ENCODE data around the gene ZNF579.
"Not testable (repeated sequence)": the region's sequence is repeated elsewhere in the genome, so short reads cannot be mapped to it uniquely, and the experiment has no call there.

Gene ZNF579

DNA sequence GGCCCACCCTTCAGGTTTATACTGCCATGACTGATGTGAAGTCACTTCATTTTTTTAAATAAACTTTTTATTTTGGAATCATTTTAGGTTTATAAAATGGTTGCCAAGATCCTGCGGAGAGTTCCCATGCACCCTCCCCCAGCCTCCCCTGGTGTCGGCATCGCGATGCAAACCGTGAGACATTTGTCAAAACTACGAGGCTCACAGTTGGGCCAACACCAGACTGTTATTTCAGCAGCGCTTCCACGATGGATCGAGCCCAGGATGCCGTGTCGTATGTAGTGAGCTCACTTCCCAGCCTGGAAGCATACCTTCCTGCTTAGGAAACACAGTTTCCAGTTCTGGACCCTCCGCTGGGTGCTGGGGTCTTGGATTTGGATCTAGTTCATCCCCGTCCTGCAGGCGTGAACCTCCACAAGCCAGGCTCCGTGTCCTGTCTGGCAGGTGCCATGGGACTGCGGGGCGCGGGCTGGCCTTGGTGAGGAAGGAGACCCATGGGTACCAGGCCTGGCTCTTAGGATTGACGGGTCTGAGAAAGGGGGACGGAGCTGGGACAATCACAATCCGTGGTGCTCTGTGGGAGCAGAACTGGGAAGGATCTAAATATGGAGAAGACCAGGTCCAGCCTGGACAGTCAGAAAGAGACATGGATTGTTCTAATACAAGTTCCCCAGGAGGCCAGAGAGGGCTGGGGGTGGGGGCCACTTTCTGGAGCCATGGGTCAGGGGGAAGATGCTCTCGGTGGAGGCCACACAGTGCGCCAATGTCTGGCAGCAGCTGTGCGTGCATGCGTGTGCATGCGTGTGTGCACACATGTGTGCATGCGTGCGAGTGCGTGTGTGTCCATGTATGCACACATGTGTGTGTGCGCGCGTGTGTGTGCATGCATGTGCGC lies 41.3 kb downstream of the ZNF579 start:
- Histone ChIP-seq H3K4me3 (ENCODE audit: low read depth, low read length) (no peak overlapping the region), H3K4me1 (ENCODE audit: control insufficient read depth, insufficient read depth, low read length, unreplicated experiment) (no peaks in the 10 kb centered on the region), H3K27me3 (ENCODE audit: insufficient read depth, low read length) (no peaks in the 10 kb centered on the region), H3K27ac (ENCODE audit: low read depth, low read length) (no peak overlapping the region), H2AFZ (ENCODE audit: low read length, unreplicated experiment) (no peak overlapping the region), H3K36me3 (ENCODE audit: insufficient read depth, low read length) (no peaks in the 10 kb centered on the region), H3K79me2 (ENCODE audit: control insufficient read depth, insufficient read depth, low read length, unreplicated experiment) (no peaks in the 10 kb centered on the region)

DNA sequence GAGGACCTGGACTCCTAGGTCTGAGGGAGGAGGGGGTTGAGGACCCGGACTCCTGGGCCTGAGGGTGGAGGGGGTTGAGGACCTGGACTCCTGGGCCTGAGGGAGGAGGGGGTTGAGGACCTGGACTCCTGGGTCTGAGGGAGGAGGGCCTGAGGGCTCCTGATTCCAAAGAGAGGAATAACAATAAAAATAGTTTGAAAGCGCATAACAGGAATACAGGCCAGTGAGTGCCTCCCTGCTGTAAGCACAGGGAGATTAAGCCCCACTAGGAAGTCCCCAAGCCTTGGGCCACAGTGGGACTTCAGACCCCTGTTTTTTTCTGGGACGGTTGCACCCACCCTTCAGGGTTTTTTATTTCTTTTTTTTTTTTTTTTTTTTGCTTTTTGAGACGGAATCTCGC lies 42.5 kb downstream of the ZNF579 start:
- no peaks in the 10 kb centered on the region for H3K79me2 ChIP-seq (ENCODE audit: control insufficient read depth, insufficient read depth, low read length, unreplicated experiment)
- no peak overlapping the region for H2AFZ ChIP-seq (ENCODE audit: low read length, unreplicated experiment)
- H3K36me3 ChIP-seq (ENCODE audit: insufficient read depth, low read length): no peaks in the 10 kb centered on the region
- no peak overlapping the region for H3K4me3 ChIP-seq (ENCODE audit: low read depth, low read length)
- H3K27me3 ChIP-seq (ENCODE audit: insufficient read depth, low read length): no peaks in the 10 kb centered on the region
- no peak overlapping the region for H3K27ac ChIP-seq (ENCODE audit: low read depth, low read length)
- H3K4me1 ChIP-seq (ENCODE audit: control insufficient read depth, insufficient read depth, low read length, unreplicated experiment): no peaks in the 10 kb centered on the region

GRCh38 chr19:55537741-55538111 lies 42.9 kb downstream of the ZNF579 start:
- Histone ChIP-seq H3K36me3 (ENCODE audit: insufficient read depth, low read length) (no peaks in the 10 kb centered on the region), H3K4me3 (ENCODE audit: low read depth, low read length) (no peak overlapping the region), H3K27ac (ENCODE audit: low read depth, low read length) (no peak overlapping the region), H3K79me2 (ENCODE audit: control insufficient read depth, insufficient read depth, low read length, unreplicated experiment) (no peaks in the 10 kb centered on the region), H2AFZ (ENCODE audit: low read length, unreplicated experiment) (no peak overlapping the region), H3K4me1 (ENCODE audit: control insufficient read depth, insufficient read depth, low read length, unreplicated experiment) (no peaks in the 10 kb centered on the region), H3K27me3 (ENCODE audit: insufficient read depth, low read length) (no peaks in the 10 kb centered on the region)

DNA sequence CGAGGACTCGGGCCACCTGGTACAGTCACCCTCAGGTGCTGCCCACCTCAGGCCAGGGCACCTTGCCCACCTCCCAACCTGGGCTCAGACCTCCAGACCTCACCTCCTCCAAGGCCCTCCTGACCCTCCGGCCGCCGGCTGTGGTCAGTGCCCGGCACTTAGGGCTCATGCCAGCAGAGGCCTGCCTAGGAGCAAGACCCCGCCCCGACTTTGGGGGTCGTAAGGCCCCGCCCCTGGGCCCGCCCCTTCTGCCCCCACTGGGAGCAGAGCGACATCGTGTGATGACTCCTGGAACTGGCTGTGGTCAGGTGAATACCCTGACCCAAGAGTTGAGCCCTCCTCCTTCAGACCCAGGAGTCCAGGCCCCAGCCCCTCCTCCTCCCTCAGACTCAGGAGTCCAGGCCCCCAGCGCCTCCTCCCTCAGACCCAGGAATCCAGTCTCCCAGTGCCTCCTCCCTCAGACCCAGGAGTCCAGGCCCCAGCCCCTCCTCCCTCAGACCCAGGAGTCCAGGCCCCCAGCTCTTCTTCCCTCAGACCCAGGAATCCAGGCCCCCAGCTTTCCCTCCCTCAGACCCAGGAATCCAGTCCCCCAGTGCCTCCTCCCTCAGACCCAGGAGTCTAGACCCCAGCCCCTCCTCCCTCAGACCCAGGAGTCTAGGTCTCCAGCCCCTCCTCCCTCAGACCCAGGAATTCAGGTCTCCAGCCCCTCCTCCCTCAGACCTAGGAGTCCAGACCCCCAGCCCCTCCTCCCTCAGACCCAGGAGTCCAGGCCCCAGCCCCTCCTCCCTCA lies 43.5 kb downstream of the ZNF579 start, which contains the start of gene SBK2:
Gene SBK2, minus strand, starts transcription at position 183 of the 790 bp plus-strand sequence. CDS start 839 bp downstream, outside the sequence.
- H3K4me1 ChIP-seq (ENCODE audit: control insufficient read depth, insufficient read depth, low read length, unreplicated experiment): no peaks in the 10 kb centered on the region
- H3K79me2 ChIP-seq (ENCODE audit: control insufficient read depth, insufficient read depth, low read length, unreplicated experiment): no peaks in the 10 kb centered on the region
- no peaks in the 10 kb centered on the region for H3K36me3 ChIP-seq (ENCODE audit: insufficient read depth, low read length)
- H3K27me3 ChIP-seq (ENCODE audit: insufficient read depth, low read length): no peaks in the 10 kb centered on the region
- H3K4me3 ChIP-seq (ENCODE audit: low read depth, low read length): no peak within 1 kb of the TSS
- no peak within 1 kb of the TSS for H3K27ac ChIP-seq (ENCODE audit: low read depth, low read length)
- no peak within 1 kb of the TSS for H2AFZ ChIP-seq (ENCODE audit: low read length, unreplicated experiment)

DNA sequence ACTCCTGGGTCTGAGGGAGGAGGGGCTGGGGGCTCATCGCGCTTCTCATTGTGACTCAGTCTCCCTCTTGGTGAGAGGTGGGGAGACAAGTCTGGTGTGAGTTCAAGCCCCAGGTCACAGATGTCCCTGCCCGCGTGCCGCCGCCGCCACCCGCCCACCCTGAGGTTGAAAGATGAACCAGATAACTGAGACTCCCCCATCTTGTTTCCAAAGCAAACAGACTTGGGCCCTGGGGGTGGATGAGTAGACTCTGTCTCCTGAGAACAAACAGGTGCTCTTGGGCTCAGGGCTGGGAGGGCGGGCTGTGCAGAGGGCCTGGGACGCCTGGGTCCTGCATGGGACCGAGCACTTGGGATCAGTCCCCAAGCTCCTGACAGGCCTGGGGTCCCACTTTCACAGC lies 44.3 kb downstream of the ZNF579 start:
- H2AFZ ChIP-seq (ENCODE audit: low read length, unreplicated experiment): no peak overlapping the region
- no peaks in the 10 kb centered on the region for H3K36me3 ChIP-seq (ENCODE audit: insufficient read depth, low read length)
- no peak overlapping the region for H3K27ac ChIP-seq (ENCODE audit: low read depth, low read length)
- H3K27me3 ChIP-seq (ENCODE audit: insufficient read depth, low read length): no peaks in the 10 kb centered on the region
- no peaks in the 10 kb centered on the region for H3K79me2 ChIP-seq (ENCODE audit: control insufficient read depth, insufficient read depth, low read length, unreplicated experiment)
- no peak overlapping the region for H3K4me3 ChIP-seq (ENCODE audit: low read depth, low read length)
- no peaks in the 10 kb centered on the region for H3K4me1 ChIP-seq (ENCODE audit: control insufficient read depth, insufficient read depth, low read length, unreplicated experiment)

DNA sequence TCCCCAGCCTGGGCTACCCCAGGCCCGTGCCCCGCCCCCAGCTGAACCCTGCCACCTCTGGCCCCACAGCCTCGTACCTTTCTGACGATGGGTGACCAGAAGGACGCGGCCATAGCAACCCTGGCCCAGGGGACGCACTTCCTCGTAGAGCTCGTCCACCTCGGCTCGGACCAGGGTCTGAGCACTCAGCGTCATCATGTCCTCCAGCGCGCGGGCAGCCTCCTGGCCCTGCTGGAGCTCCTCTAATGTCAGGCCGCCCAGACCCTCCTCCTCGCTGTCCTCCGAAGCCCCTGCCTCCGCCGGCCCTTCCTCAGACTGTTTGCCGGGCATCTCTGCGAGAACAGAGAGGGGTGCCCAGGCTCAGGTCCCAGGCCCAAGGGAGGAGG lies 44.7 kb downstream of the ZNF579 start:
- Histone ChIP-seq H3K4me3 (ENCODE audit: low read depth, low read length) (no peak overlapping the region), H3K4me1 (ENCODE audit: control insufficient read depth, insufficient read depth, low read length, unreplicated experiment) (no peaks in the 10 kb centered on the region), H3K79me2 (ENCODE audit: control insufficient read depth, insufficient read depth, low read length, unreplicated experiment) (no peaks in the 10 kb centered on the region), H3K27ac (ENCODE audit: low read depth, low read length) (no peak overlapping the region), H3K36me3 (ENCODE audit: insufficient read depth, low read length) (no peaks in the 10 kb centered on the region), H2AFZ (ENCODE audit: low read length, unreplicated experiment) (no peak overlapping the region), H3K27me3 (ENCODE audit: insufficient read depth, low read length) (no peaks in the 10 kb centered on the region)

DNA sequence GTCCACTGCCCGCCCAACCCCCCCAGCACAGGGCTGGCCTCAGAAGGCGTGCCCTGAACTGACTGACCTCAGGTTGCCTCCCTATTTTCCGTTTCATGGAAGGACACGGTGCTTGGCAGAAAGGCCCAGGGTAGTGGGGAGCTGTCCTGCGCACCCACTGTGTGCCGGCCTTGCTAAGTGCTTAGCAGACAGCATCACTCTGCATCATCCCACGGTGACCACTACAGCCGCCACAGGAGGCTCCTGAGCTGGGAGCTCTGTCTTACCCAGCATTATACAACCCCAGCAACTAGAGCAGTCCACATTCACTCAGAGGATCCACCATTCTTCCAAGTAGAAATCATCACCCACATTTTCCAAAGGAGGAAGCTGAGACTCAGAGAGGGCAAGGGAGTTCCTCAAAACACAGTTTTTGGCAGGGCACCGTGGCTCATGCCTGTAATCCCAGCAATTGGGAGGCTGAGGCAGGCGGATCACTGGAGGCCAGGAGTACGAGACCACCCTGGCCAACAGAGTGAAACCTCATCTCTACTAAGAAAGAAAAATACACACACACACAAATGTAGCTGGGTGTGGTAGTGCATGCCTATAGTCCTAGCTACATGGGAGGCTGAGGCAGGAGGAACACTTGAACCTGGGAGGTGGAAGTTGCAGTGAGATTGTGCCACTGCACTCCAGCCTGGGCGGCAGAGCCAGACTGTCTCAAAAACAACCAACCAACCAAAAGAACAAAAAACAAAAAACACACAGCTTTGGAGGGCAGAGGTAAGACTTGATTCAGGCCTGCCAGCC lies 45.3 kb downstream of the ZNF579 start:
- H3K27me3 ChIP-seq (ENCODE audit: insufficient read depth, low read length): no peaks in the 10 kb centered on the region
- H3K36me3 ChIP-seq (ENCODE audit: insufficient read depth, low read length): no peaks in the 10 kb centered on the region
- no peak overlapping the region for H3K27ac ChIP-seq (ENCODE audit: low read depth, low read length)
- H3K79me2 ChIP-seq (ENCODE audit: control insufficient read depth, insufficient read depth, low read length, unreplicated experiment): no peaks in the 10 kb centered on the region
- no peak overlapping the region for H2AFZ ChIP-seq (ENCODE audit: low read length, unreplicated experiment)
- no peak overlapping the region for H3K4me3 ChIP-seq (ENCODE audit: low read depth, low read length)
- no peaks in the 10 kb centered on the region for H3K4me1 ChIP-seq (ENCODE audit: control insufficient read depth, insufficient read depth, low read length, unreplicated experiment)

DNA sequence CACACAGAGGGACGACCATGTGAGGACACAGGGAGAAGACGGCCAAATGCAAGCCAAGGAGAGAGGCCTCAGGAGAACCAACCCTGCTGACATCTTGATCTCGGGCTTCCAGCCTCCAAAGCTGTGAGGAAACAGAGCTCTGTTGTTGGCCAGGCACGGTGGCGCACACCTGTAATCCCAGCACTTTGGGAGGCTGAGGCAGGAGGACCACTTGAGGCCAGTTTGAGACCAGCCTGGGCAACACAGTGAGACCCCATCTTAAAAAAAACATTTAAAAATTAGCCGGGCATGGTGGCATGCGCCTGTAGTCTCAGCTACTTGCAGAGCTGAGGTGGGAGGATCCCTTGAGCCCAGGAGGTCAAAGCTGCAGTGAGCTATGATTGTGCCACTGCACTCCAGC lies 46.4 kb downstream of the ZNF579 start:
- H2AFZ ChIP-seq (ENCODE audit: low read length, unreplicated experiment); H3K27me3 ChIP-seq (ENCODE audit: insufficient read depth, low read length): not testable (repeated sequence)

DNA sequence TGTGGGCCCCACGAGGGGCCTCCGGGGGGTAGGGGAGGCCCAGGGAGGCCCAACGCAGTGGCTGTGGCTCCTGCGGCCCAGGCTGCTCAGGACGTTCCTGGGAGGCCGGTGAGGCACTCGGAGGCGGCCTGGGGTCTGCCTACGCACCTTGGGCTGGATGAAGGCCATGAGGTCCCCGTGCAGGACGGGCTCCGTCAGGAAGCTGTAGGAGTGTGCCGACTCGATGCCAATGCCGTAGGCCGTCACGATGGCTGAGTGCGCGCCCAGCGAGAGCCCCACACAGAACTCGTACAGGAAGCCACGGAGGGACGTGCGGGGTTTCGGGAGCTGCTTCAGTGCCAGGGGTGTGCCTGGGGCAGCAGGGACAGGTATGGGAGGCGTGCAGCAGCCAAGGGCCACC lies 49.7 kb downstream of the ZNF579 start:
- no peaks in the 10 kb centered on the region for H3K4me1 ChIP-seq (ENCODE audit: control insufficient read depth, insufficient read depth, low read length, unreplicated experiment)
- H3K4me3 ChIP-seq (ENCODE audit: low read depth, low read length): no peak overlapping the region
- H3K79me2 ChIP-seq (ENCODE audit: control insufficient read depth, insufficient read depth, low read length, unreplicated experiment): no peaks in the 10 kb centered on the region
- no peaks in the 10 kb centered on the region; the same call in 1 of the 2 replicates for H3K27me3 ChIP-seq (ENCODE audit: insufficient read depth, low read length)
- no peak overlapping the region for H3K27ac ChIP-seq (ENCODE audit: low read depth, low read length)
- no peak overlapping the region for H2AFZ ChIP-seq (ENCODE audit: low read length, unreplicated experiment)
- H3K36me3 ChIP-seq (ENCODE audit: insufficient read depth, low read length): no peaks in the 10 kb centered on the region

More for the DNA sequence above, 46.4 kb downstream of the ZNF579 start:
- H3K79me2 ChIP-seq (ENCODE audit: control insufficient read depth, insufficient read depth, low read length, unreplicated experiment); H3K4me3 ChIP-seq (ENCODE audit: low read depth, low read length); H3K27ac ChIP-seq (ENCODE audit: low read depth, low read length); H3K36me3 ChIP-seq (ENCODE audit: insufficient read depth, low read length); H3K4me1 ChIP-seq (ENCODE audit: control insufficient read depth, insufficient read depth, low read length, unreplicated experiment): not testable (repeated sequence)

DNA sequence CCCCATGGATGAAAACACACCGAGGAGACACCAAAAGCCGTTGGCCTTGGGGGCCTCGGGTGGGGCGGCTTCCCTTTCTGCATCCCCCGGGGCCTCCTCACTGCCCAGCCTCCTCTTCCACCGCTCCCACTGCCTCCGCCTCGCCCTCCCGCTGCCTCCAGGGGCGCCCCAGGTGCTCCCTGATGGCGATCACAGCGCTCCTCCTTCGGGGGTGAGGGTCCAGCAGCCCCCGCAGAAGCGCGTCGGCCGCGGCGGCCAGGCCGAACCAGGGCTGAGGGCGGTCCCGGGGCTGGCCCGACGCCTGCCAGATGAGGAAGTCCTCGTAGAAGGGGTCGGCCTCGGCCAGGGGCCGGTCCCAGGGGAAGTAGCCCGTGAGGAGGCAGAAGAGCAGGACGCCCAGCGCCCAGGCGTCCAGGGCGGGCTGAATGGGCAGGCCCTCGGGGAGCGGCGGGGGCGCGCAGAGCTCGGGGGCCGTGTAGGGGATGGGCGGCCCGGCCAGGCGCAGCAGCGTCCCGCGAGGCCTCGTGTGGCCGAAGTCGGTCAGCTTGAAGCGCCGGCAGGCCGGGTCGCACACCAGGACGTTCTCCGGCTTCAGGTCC lies 50.9 kb downstream of the ZNF579 start:
- H3K27me3 ChIP-seq (ENCODE audit: insufficient read depth, low read length): no peaks in the 10 kb centered on the region; the same call in 1 of the 2 replicates
- H3K4me3 ChIP-seq (ENCODE audit: low read depth, low read length): no peak overlapping the region
- H3K36me3 ChIP-seq (ENCODE audit: insufficient read depth, low read length): no peaks in the 10 kb centered on the region
- H3K79me2 ChIP-seq (ENCODE audit: control insufficient read depth, insufficient read depth, low read length, unreplicated experiment): no peaks in the 10 kb centered on the region
- no peaks in the 10 kb centered on the region for H3K4me1 ChIP-seq (ENCODE audit: control insufficient read depth, insufficient read depth, low read length, unreplicated experiment)
- no peak overlapping the region for H2AFZ ChIP-seq (ENCODE audit: low read length, unreplicated experiment)
- no peak overlapping the region for H3K27ac ChIP-seq (ENCODE audit: low read depth, low read length)

Measured in ACC112 (cell line).